K562 (cell line): ENCODE data around the gene LAT. TPM values are rescaled to one million over a fixed set of nuclear protein-coding genes. Genes with fewer than 3 reads are reported as not detected.
A peak's percentile ranks its signal among the peaks of the same experiment; 100 is the strongest.

ENCODE experiments used
- ATAC-seq: fragments of 200-7000 bp; cut with Tn5 transposase; 3 replicates; pipeline ENCODE4 v1.9.1; 2020; ENCODE audit warnings: moderate library complexity
- BruUV-seq: library from RNA; stranded (reverse); fragments of 400-500 nt; replicated peaks from 2 replicates; lab custom pipeline; 2021; lab: Mats Ljungman, UMichigan
- CTCF ChIA-PET: fragments of 300-600 bp; formaldehyde crosslinking; extraction: SDS; loops from one replicate; lab custom pipeline; 2021; ENCODE audit warnings: low intra/inter-chr PET ratio; lab: Yijun Ruan, JAX
- POLR2A ChIA-PET: fragments of 300-600, 350-650 bp; sonication (Branson Sonifier 250); formaldehyde crosslinking; extraction: SDS; loops from one replicate; lab custom pipeline; 2021; ENCODE audit warnings: antibody characterized with exemption, inconsistent platforms; lab: Yijun Ruan, JAX
- DNase-seq, 4 experiments: peaks; one replicate each; pipeline versions ENCODE4 v3.0.0 to v3.0.0-alpha.2; 2011 to 2018; ENCODE audit warnings: low spot score in 3 of 4, mixed read lengths in 3 of 4; ENCODE audit errors: extremely low read depth in 1 of 4
- FAIRE-seq: peaks from 2 replicates; lab custom pipeline; 2011; peaks lifted over from hg19 to GRCh38; lab: Jason Lieb, UNC
- H2AFZ ChIP-seq: 2 replicates; pipeline ENCODE4 v1.6.0; 2011; ENCODE audit warnings: low read depth, low read length, control low read depth, inconsistent platforms
- H3K27ac ChIP-seq: fragments of 200-600 bp; 3 replicates; pipeline ENCODE4 v1.8.0; 2011; ENCODE audit warnings: low read depth, mild to moderate bottlenecking, control low read depth, inconsistent platforms, low read length, moderate library complexity, mixed read lengths; ENCODE audit errors: extremely low read depth
- H3K27me3 ChIP-seq, 2 experiments: fragments of 300-600 bp in 1 of 2; 2 replicates in 1 of 2; 3 replicates in 1 of 2; pipeline versions ENCODE4 v1.6.0 to v1.8.0; 2011; ENCODE audit warnings: inconsistent platforms in 2 of 2, low read length in 2 of 2, mild to moderate bottlenecking in 1 of 2, mixed read lengths in 1 of 2, moderate library complexity in 1 of 2; ENCODE audit not compliant: control insufficient read depth in 2 of 2, insufficient read depth in 2 of 2
- H3K36me3 ChIP-seq: fragments of 300-600 bp; 3 replicates; pipeline ENCODE4 v1.8.0; 2011; ENCODE audit warnings: mild to moderate bottlenecking, low read length, inconsistent platforms; ENCODE audit not compliant: control insufficient read depth, insufficient read depth
- H3K4me1 ChIP-seq, 2 experiments: fragments of 200-600 bp in 1 of 2; replicated peaks in 1 of 2; 2 replicates in 1 of 2; 3 replicates in 1 of 2; pipeline versions ENCODE4 v1.5.1 to v1.8.0; 2011; ENCODE audit warnings: inconsistent platforms in 2 of 2, low read length in 2 of 2, mild to moderate bottlenecking in 1 of 2, mixed read lengths in 1 of 2, moderate library complexity in 1 of 2; ENCODE audit not compliant: control insufficient read depth in 2 of 2, insufficient read depth in 2 of 2
- H3K4me2 ChIP-seq: 2 replicates; pipeline ENCODE4 v1.6.1; 2011; ENCODE audit warnings: low read length, control low read depth, inconsistent platforms, mixed read lengths; ENCODE audit not compliant: insufficient read depth
- H3K4me3 ChIP-seq: fragments of 200-600 bp; sonication (generic), shearing (Covaris generic); 2 replicates; pipeline ENCODE4 v1.5.1; 2016; ENCODE audit warnings: control low read depth, inconsistent platforms
- H3K79me2 ChIP-seq: fragments of 200-600 bp; 3 replicates; pipeline ENCODE4 v1.8.0; 2011; ENCODE audit warnings: low read length, inconsistent platforms; ENCODE audit not compliant: control insufficient read depth, insufficient read depth
- H3K9ac ChIP-seq, 2 experiments: 2 replicates each; pipeline versions ENCODE4 v1.6.0 to v1.6.1; 2011; ENCODE audit warnings: low read depth in 2 of 2, low read length in 2 of 2, control low read depth in 1 of 2, inconsistent platforms in 1 of 2, mild to moderate bottlenecking in 1 of 2, mixed read lengths in 1 of 2; ENCODE audit not compliant: insufficient read depth in 1 of 2
- H3K9me1 ChIP-seq: one replicate; pipeline ENCODE4 v1.6.0; 2011; ENCODE audit warnings: inconsistent platforms, mild to moderate bottlenecking, low read length, moderate library complexity; ENCODE audit not compliant: control insufficient read depth, insufficient read depth
- H3K9me3 ChIP-seq: replicated peaks from 2 replicates; pipeline ENCODE4 v1.5.1; 2011; ENCODE audit warnings: low read depth, low read length, inconsistent platforms; ENCODE audit not compliant: control insufficient read depth, insufficient read depth
- H4K20me1 ChIP-seq: replicated peaks from 2 replicates; pipeline ENCODE4 v1.6.1; 2011; ENCODE audit warnings: low read length, inconsistent platforms, mixed read lengths; ENCODE audit not compliant: control insufficient read depth, insufficient read depth
- E2F6 ChIP-seq, 2 experiments: IDR thresholded peaks; 2 replicates each; pipeline ENCODE4 v1.6.1; 2011; ENCODE audit warnings: borderline replicate concordance in 1 of 2, control low read depth in 1 of 2, low read depth in 1 of 2, low read length in 1 of 2, mild to moderate bottlenecking in 1 of 2, mixed read lengths in 1 of 2, moderate library complexity in 1 of 2; ENCODE audit not compliant: insufficient read depth in 1 of 2, insufficient read length in 1 of 2, poor library complexity in 1 of 2, severe bottlenecking in 1 of 2; ENCODE audit errors: extremely low read depth in 1 of 2
- FOXK2 ChIP-seq, 2 experiments: fragments of 450-650 bp; IDR thresholded peaks in 1 of 2; conservative IDR thresholded peaks in 1 of 2; 2 replicates each; pipeline ENCODE4 v1.6.1; 2016; ENCODE audit warnings: low read depth in 2 of 2, mild to moderate bottlenecking in 1 of 2
- KAT7 ChIP-seq: sonication (generic); formaldehyde crosslinking; IDR thresholded peaks from 2 replicates; pipeline ENCODE4 v1.8.0; 2022; ENCODE audit warnings: missing genetic modification reagents, mild to moderate bottlenecking, borderline replicate concordance
- MAFF ChIP-seq: IDR thresholded peaks from 2 replicates; pipeline ENCODE4 v1.6.1; 2012; ENCODE audit warnings: low read length, improper control_type of control experiment
- RNF2 ChIP-seq: sonication (generic); IDR thresholded peaks from 2 replicates; pipeline ENCODE4 v1.6.1; 2016
- SOX6 ChIP-seq: fragments of 450-650 bp; IDR thresholded peaks from 2 replicates; pipeline ENCODE4 v1.6.1; 2014; ENCODE audit warnings: mild to moderate bottlenecking
- TFE3 ChIP-seq: fragments of 450-650 bp; formaldehyde crosslinking; IDR thresholded peaks from 2 replicates; pipeline ENCODE4 v1.4.0; 2020; ENCODE audit warnings: mild to moderate bottlenecking, mixed read lengths
- ZNF324 ChIP-seq: fragments of 250-450 bp; sonication (Bioruptor Pico); IDR thresholded peaks from 2 replicates; pipeline ENCODE4 v1.4.0; 2020; ENCODE audit warnings: mild to moderate bottlenecking
- ZNF512 ChIP-seq: IDR thresholded peaks from 2 replicates; pipeline ENCODE4 v1.6.1; 2016; ENCODE audit warnings: missing genetic modification characterization, missing compliant biosample characterization
- ZNF696 ChIP-seq: fragments of 250-450 bp; sonication (Bioruptor Pico); conservative IDR thresholded peaks from 2 replicates; pipeline ENCODE4 v1.4.0; 2020; ENCODE audit warnings: mild to moderate bottlenecking, moderate library complexity
- WGBS: fragments of 100-300 bp; shearing (Covaris generic); methylation state at CpG from one replicate; pipeline ENCODE4 v1.1.6; 2016; ENCODE audit warnings: low coverage, mixed read lengths; ENCODE audit not compliant: insufficient coverage; ENCODE audit errors: missing lambda C conversion rate; 5-methylcytosine and 5-hydroxymethylcytosine counted together
- in situ Hi-C: fragments of 300-500 bp; cut with MboI; formaldehyde crosslinking; loops from 4 replicates; pipeline ENCODE4 v1.15.0; 2018; ENCODE audit warnings: inconsistent platforms, mixed read lengths
- intact Hi-C: fragments of 100-400 bp; cut with micrococcal nuclease; formaldehyde crosslinking; loops from 2 replicates; pipeline ENCODE4 v1.14.2; 2022
- polyA plus RNA-seq, 8 experiments: library from polyadenylated mRNA; depleted of rRNA in 4 of 8; stranded (reverse) in 5 of 8; unstranded in 3 of 8; fragments of >200 nt; fragmentation: Nextera tagmentation in 2 of 8; fragmentation: Illumina TruSeq in 1 of 8; extraction: Ambion mirVana in 2 of 8; extraction: Trizol in 1 of 8; gene quantifications; 2 replicates each; pipeline versions ENCODE4 v1.2.1 to v1.2.3, GENCODE V29; 2011 to 2014; ENCODE audit warnings: inconsistent platforms in 1 of 8, missing spikeins in 1 of 8
- total RNA-seq, 7 experiments: library from RNA; depleted of rRNA in 6 of 7; stranded (reverse); fragments of >200 nt in 6 of 7; fragmentation: Illumina TruSeq in 2 of 7; extraction: Trizol in 2 of 7; gene quantifications; 2 replicates each; pipeline versions ENCODE4 v1.2.1 to v1.2.3, GENCODE V29; 2011 to 2021; ENCODE audit warnings: low replicate concordance in 1 of 7

LAT gene
- total and polyA plus RNA-seq, 9 of the 15 experiments (the other 6 are each of a cell fraction or from before 2014, with no cell fraction given) = 0.40 to 4.2 (median 1.3) TPM

- peak overlapping the region; percentile 42; the same call in 1 of the 2 replicates for H2AFZ ChIP-seq
- H3K27ac ChIP-seq = no peak overlapping the region
- no peaks in the 10 kb centered on the region for H3K9me3 ChIP-seq
- DNase-seq (no peak), FAIRE-seq (no peak), ATAC-seq (no peak; the same call in 2 of the 3 replicates)
- BruUV-seq = no TSS peak
- no peak overlapping the region for H3K4me3 ChIP-seq
- ChIA-PET POLR2A (interaction anchor here (0.6 to 1.7 kb wide), 6 partner anchors 14 to 54 kb away, joined by 3 to 4 read pairs (median 3); partner anchors contain the start of gene LAT), CTCF (no interaction called here)
- no peaks in the 10 kb centered on the region for H3K9me1 ChIP-seq
- 54% methylated on average over 2 of the region's 3 CpGs for WGBS
- no peak overlapping the region for H3K4me2 ChIP-seq
- H3K79me2 ChIP-seq = no peaks in the 10 kb centered on the region
- H3K9ac ChIP-seq = no peak overlapping the region; a peak in 1 of 4 replicates
- intact Hi-C loops = no loop called here
- no peaks in the 10 kb centered on the region for H3K27me3 ChIP-seq
- H4K20me1 ChIP-seq = no peaks in the 10 kb centered on the region
- in situ Hi-C loops = loop anchor here (25.0 kb wide), 1 partner anchor 1213 kb away; no protein-coding TSS in a partner anchor
- H3K4me1 ChIP-seq = peaks cover 2 to 3% of the 10 kb centered on the region in 2 experiments; a peak in 3 of 5 replicates
- H3K36me3 ChIP-seq = no peaks in the 10 kb centered on the region
- TF ChIP-seq SOX6 (no peak), ZNF512 (peak; percentile 36)
- TF ChIP-seq, all 486 proteins: peak for 1
Observed at GRCh38 chr16:28998837-28999236, 14.0 kb downstream of the LAT start.

GRCh38 chr16:28999577-28999976 lies 14.7 kb downstream of the LAT start:
- BruUV-seq = no TSS peak

More at GRCh38 chr16:28999577-28999976, 14.7 kb downstream of the LAT start:
- CTCF ChIA-PET = no interaction called here
- H3K9ac ChIP-seq = no peak overlapping the region
- 88% methylated on average over 4 of the region's 4 CpGs for WGBS
- H3K4me1 ChIP-seq = peaks cover under 1 to 6% of the 10 kb centered on the region in 2 experiments; a peak in 4 of 5 replicates
- H3K36me3 ChIP-seq = no peaks in the 10 kb centered on the region
- FAIRE-seq (no peak), ATAC-seq (no peak), DNase-seq (no peak)
- in situ Hi-C loops = loop anchor here (25.0 kb wide), 1 partner anchor 1213 kb away; no protein-coding TSS in a partner anchor
- POLR2A ChIA-PET = interaction anchor here (0.8 to 1.7 kb wide), 2 partner anchors 17 to 54 kb away, joined by 3 to 4 read pairs; no protein-coding TSS in a partner anchor
- intact Hi-C loops = no loop called here
- no peaks in the 10 kb centered on the region for H3K9me3 ChIP-seq
- H3K27me3 ChIP-seq = no peaks in the 10 kb centered on the region
- no peak for TF ChIP-seq TFE3 (CRISPR knock-in tag)
- TF ChIP-seq KAT7 (CRISPR knock-in tag) = no peak
- no peak for TF ChIP-seq FOXK2 (conservative IDR thresholded peaks at IDR 0.05 in 1 of 2, IDR thresholded peaks at IDR 0.05 in 1 of 2; ENCODE audit: low read depth in 2 of 2)
- no peak for TF ChIP-seq E2F6 (IDR thresholded peaks at IDR 0.05; ENCODE audit: borderline replicate concordance in 1 of 2, extremely low read depth in 1 of 2, insufficient read depth in 1 of 2, insufficient read length in 1 of 2, low read depth in 1 of 2, low read length in 1 of 2, poor library complexity in 1 of 2, severe bottlenecking in 1 of 2)
- no peak for TF ChIP-seq MAFF
- TF ChIP-seq RNF2 = no peak
- TF ChIP-seq ZNF696 = no peak
- no peak for TF ChIP-seq ZNF324 (CRISPR knock-in tag)
- no peak overlapping the region for H2AFZ ChIP-seq
- H3K9me1 ChIP-seq = no peaks in the 10 kb centered on the region
- no peak overlapping the region for H3K4me2 ChIP-seq
- H4K20me1 ChIP-seq = no peaks in the 10 kb centered on the region
- H3K4me3 ChIP-seq = no peak overlapping the region
- H3K27ac ChIP-seq = no peak overlapping the region
- no peaks in the 10 kb centered on the region for H3K79me2 ChIP-seq
